Mesodermal cell (in vitro differentiated cells): Measurements from ENCODE around the gene ZNG1B.
"Not testable (repeated sequence)": the region's sequence is repeated elsewhere in the genome, so short reads cannot be mapped to it uniquely, and the experiment has no call there.

Experiments
- H3K27ac ChIP-seq: 2 replicates; pipeline ENCODE4 v1.7.0; 2013; ENCODE audit warnings: mild to moderate bottlenecking, low read depth, low read length, moderate library complexity; ENCODE audit not compliant: severe bottlenecking
- H3K36me3 ChIP-seq: 2 replicates; pipeline ENCODE4 v1.7.1; 2013; ENCODE audit warnings: mild to moderate bottlenecking, low read length, moderate library complexity; ENCODE audit not compliant: control insufficient read depth, insufficient read depth
- H3K4me1 ChIP-seq: one replicate; pipeline ENCODE4 v1.7.1; 2013; ENCODE audit warnings: mild to moderate bottlenecking, low read length; ENCODE audit not compliant: insufficient read depth, control insufficient read depth, poor library complexity, severe bottlenecking
- H3K4me3 ChIP-seq: 2 replicates; pipeline ENCODE4 v1.7.0; 2013; ENCODE audit warnings: low read length, control low read depth, mild to moderate bottlenecking; ENCODE audit not compliant: insufficient read depth, poor library complexity, severe bottlenecking; ENCODE audit errors: extremely low read depth
- H3K9me3 ChIP-seq: 2 replicates; pipeline ENCODE4 v1.7.1; 2013; ENCODE audit warnings: mild to moderate bottlenecking, low read length, moderate library complexity; ENCODE audit not compliant: control insufficient read depth
- WGBS, 2 experiments: methylation state at CpG; one replicate each; pipeline ENCODE4 v1.1.5; 2013; ENCODE audit warnings: missing lambda C conversion rate in 2 of 2; ENCODE audit not compliant: insufficient coverage in 2 of 2; 5-methylcytosine and 5-hydroxymethylcytosine counted together

The ZNG1B gene

GRCh38 chr2:113476688-113477368 is 39.3 kb downstream of the ZNG1B start:
- H3K36me3 ChIP-seq, H3K4me1 ChIP-seq, H3K27ac ChIP-seq, H3K9me3 ChIP-seq, H3K4me3 ChIP-seq: not testable (repeated sequence)
- 20 to 81% methylated on average over 1 to 6 of the region's 24 CpGs for WGBS, 2 experiments

GRCh38 chr2:113496527-113496926 is 59.0 kb downstream of the ZNG1B start:
- not testable (repeated sequence) for H3K36me3 ChIP-seq, H3K9me3 ChIP-seq, H3K4me3 ChIP-seq, H3K4me1 ChIP-seq, H3K27ac ChIP-seq
- no CpG with 5 or more reads among the region's 13 CpGs for WGBS, 2 experiments

- H3K4me1 ChIP-seq, H3K36me3 ChIP-seq, H3K4me3 ChIP-seq, H3K9me3 ChIP-seq, H3K27ac ChIP-seq: not testable (repeated sequence)
- WGBS, 2 experiments = no CpG with 5 or more reads among the region's 4 CpGs
These were observed 60.9 kb downstream of the ZNG1B start, which contains the start of gene FOXD4L1 for GRCh38 chr2:113498365-113498764. TSS of gene FOXD4L1 (plus strand) at chr2:113498665. CDS start at chr2:113499257, 592 bp downstream.

- not testable (repeated sequence) for H3K27ac ChIP-seq, H3K36me3 ChIP-seq, H3K9me3 ChIP-seq, H3K4me3 ChIP-seq, H3K4me1 ChIP-seq
- 0% methylated on average over 1 of the region's 62 CpGs; no CpG with 5 or more reads in 1 of the 2 experiments for WGBS, 2 experiments
These were observed 61.8 kb downstream of the ZNG1B start for GRCh38 chr2:113499019-113499885.

GRCh38 chr2:113499886-113500722 is 62.6 kb downstream of the ZNG1B start:
- 0% methylated on average over 1 of the region's 56 CpGs; no CpG with 5 or more reads in 1 of the 2 experiments for WGBS, 2 experiments
- H3K4me3 ChIP-seq, H3K36me3 ChIP-seq, H3K27ac ChIP-seq, H3K9me3 ChIP-seq, H3K4me1 ChIP-seq: not testable (repeated sequence)

- H3K9me3 ChIP-seq, H3K4me1 ChIP-seq, H3K27ac ChIP-seq, H3K4me3 ChIP-seq, H3K36me3 ChIP-seq: not testable (repeated sequence)
- no CpG with 5 or more reads among the region's 8 CpGs for WGBS, 2 experiments
These were observed 63.2 kb downstream of the ZNG1B start for GRCh38 chr2:113500723-113501038.

- not testable (repeated sequence) for H3K27ac ChIP-seq, H3K4me3 ChIP-seq, H3K36me3 ChIP-seq, H3K4me1 ChIP-seq, H3K9me3 ChIP-seq
- WGBS, 2 experiments = 0 to 11% methylated on average over 5 to 6 of the region's 73 CpGs
These were observed 65.0 kb downstream of the ZNG1B start for GRCh38 chr2:113502216-113503093.

GRCh38 chr2:113503094-113504042 is 65.9 kb downstream of the ZNG1B start:
- peak overlapping the region; percentile 18 for H3K4me3 ChIP-seq
- H3K36me3 ChIP-seq, H3K4me1 ChIP-seq, H3K9me3 ChIP-seq, H3K27ac ChIP-seq: not testable (repeated sequence)
- 0% methylated on average over 28 to 30 of the region's 116 CpGs for whole genome bisulfite sequencing, 2 experiments

GRCh38 chr2:113504081-113504480 is 66.6 kb downstream of the ZNG1B start:
- H3K27ac ChIP-seq, H3K36me3 ChIP-seq, H3K9me3 ChIP-seq, H3K4me1 ChIP-seq, H3K4me3 ChIP-seq: not testable (repeated sequence)
- WGBS, 2 experiments = 6% methylated on average over 3 of the region's 23 CpGs; no CpG with 5 or more reads in 1 of the 2 experiments
